GM18907 (cell line): ENCODE results near the gene NPTX2.

Experiments used
- ATAC-seq: cut with Tn5 transposase; IDR thresholded peaks from one replicate; pipeline ENCODE4 v1.9.1; 2021; ENCODE audit warnings: mild to moderate bottlenecking, moderate library complexity; ENCODE audit not compliant: unreplicated experiment

Gene NPTX2

DNA sequence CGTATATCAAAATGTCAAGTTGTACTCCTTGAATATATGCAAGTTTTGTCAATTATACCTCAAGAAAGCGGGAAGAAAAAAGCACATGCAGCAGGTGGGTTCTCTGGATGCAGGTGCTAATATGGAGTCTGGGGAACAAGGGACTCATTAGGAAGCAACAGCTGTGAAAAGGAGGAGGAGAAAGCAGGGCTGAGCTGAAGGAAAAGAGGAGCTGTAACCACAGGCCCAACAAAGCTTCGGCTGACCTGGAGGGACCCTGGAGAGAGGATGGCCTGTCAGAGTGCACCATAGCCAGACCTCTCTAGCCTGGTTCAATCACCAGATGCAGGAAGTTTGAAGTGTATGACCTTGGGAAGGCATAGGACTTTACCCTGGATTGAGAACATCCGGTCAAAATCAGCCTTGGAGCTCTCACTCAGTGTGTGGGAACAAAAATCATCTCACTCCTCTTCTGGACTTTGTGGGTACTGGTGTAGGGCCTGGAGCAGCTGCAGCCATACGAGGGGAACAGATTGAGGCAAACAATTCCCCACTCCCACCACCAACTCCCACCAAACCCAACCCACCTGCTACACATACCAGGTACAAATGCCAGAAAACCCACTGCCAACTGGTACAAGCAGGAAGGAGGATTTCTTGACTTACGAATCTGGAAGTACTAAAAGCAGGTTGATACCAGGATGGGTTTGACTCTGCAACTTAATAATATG lies 36.7 kb downstream of the NPTX2 start:
- ATAC-seq, result no peak

DNA sequence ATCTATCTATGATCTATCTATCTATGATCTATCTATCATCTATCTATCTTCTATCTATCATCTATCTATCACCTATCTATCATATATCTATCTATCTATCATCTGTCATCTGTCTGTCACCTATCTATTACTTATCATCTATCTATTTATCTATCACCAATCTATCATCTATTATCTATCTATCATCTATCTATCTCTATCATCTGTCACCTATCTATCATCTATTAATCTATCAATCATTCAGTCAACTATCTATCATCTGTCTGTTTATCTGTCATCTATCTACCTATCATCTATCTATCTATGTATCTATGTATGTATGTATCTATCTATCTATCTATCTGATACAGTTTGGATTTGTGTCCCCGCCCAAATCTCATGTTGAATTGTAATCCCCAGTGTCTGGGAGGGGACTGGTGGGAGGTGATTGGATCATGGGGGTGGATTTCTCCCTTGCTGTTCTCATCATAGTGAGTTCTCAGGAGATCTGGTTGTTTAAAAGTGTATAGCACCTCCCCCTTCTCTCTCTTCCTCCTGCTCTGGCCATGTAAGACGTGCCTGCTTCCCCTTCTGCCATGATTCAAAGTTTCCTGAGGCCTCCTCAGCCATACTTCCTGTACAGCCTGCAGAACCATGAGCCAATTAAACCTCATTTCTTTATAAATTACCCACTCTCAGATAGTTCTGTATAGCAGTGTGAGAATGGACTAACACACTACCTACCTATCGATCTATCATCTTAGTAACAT lies 37.6 kb downstream of the NPTX2 start:
- ATAC-seq, result no peak

GRCh38 chr7:98655611-98656010 lies 38.5 kb downstream of the NPTX2 start:
- no peak for ATAC-seq

GRCh38 chr7:98656899-98657298 lies 39.8 kb downstream of the NPTX2 start:
- ATAC-seq, result no peak

DNA sequence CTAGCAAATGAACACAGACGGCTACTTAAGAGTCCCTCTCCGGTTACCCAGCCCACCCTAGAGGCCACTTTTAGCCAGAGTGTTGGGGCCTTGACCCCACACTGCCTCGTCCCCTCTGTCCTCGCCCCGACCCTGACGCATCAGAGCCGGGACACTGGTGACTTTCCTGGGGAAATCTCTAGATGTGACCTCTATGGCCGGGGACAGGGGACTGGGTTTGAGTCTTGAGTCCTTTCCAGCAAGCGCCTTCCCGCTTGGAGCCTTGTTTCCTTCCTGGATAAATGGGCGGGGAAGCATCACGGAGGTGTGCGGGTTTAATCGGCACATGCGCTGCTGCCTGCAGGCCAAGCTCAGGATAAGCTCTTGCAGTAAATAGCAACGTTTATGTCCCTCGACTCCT lies 40.7 kb downstream of the NPTX2 start:
- no peak for ATAC-seq

DNA sequence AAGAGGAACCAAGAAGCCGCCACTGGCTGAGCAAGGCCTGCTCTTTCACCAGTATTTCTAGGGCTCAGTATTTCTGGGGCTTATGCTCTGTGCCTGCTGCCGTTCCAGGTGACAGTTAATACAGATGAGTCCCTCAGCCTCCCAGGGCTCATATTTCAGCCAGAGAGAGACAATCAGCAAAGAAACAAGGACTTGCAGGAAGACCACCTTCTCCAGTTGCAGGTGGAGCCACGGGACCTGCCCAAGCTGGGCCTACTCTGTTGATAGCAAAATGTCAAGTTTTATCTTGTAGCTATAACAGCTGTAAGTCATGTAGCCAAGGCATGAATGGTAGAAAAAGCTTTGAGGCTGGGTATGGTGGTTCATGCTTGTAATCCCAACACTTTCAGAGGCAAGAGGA lies 42.7 kb downstream of the NPTX2 start:
- no peak for ATAC-seq

- no peak for ATAC-seq
Observed at GRCh38 chr7:98661607-98662006, 44.5 kb downstream of the NPTX2 start.

- no peak for ATAC-seq
Observed at GRCh38 chr7:98662289-98662688, 45.2 kb downstream of the NPTX2 start.

DNA sequence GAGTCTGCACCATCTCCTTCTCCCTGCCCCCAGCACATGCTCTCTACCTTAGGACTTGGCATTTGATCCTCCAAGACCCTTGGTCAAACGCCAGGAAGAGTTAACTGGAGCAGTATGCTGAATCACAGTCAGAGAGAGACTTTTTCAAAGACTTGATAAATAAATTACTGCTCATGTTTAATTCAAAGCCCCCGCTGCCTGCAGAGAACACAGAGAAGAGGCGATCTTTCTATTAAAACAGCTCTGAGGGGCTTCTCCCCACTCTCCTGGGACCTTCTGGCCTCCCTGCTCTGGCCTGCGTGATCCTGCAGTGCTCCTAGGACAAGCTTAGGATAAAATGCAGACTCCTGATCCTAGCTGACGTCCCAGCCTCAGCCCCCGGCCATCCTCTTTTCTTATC lies 47.8 kb downstream of the NPTX2 start:
- no peak for ATAC-seq

DNA sequence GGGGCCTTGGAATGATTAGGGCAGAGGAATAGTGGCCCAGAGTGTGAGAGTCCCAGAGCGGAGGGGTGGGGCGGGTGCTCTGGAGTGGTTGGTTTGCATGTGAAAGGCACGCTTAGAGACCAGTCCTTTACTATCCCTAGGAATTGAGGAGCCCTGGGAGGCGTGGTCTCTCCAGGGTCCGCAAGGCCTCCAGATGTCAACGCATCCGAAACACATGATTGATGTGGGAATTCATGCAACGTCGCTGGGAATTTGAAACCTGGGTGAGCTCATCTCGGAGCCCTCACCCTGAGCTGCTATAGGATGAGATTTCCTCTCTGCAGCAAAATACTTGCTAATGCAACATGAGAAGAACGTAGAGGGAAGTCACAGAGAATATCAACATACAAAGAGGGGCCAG lies 51.2 kb downstream of the NPTX2 start:
- ATAC-seq, result no peak

GRCh38 chr7:98669329-98670000 lies 52.4 kb downstream of the NPTX2 start:
- ATAC-seq, result no peak

DNA sequence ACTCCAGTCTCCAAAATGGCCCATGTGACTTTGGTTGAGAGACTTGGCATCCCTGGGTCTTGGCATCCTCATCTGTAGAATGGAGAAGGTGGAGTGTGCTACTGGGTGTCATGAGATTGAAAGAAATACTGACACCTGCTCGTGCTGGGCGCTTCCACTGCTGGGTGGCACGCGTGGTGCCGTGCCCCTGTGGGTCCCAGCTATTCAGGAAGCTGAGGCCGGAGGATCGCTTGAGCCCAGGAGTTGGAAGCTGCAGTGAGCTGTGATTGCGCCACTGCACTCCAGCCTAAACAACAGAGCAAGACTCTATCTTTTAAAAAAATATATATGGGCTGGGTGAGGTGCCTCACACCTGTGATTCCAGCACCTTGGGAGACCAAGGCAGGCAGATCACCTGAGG lies 53.1 kb downstream of the NPTX2 start:
- no peak for ATAC-seq

GRCh38 chr7:98671733-98672331 lies 54.7 kb downstream of the NPTX2 start:
- ATAC-seq, result no peak

- ATAC-seq, result no peak
Observed at GRCh38 chr7:98674461-98674860, 57.4 kb downstream of the NPTX2 start.

DNA sequence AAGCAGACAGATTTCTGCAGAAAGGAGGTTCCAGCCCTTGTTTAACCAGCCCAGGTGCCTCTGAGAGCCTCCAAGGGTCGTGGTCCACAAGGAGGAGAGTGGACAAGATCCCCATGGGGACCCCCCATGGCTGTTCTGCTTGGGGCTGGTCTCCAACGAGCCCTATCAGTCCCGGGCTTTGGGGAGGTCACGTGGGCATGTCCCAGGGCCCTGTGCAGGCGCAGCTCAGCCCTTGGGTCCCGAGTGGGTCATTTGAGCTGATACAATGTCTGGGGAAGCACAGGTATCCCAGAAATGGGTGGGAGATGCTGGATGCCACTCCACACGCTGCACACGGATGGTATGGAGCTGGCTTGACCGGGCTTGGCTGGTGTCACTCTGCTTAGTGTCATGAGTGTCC lies 57.8 kb downstream of the NPTX2 start:
- ATAC-seq, result no peak

GRCh38 chr7:98678215-98678614 lies 61.1 kb downstream of the NPTX2 start:
- no peak for ATAC-seq
